HepG2 (cell line): ENCODE data around the gene SLCO2A1.

Source experiments
- CBX2 ChIP-seq, 2 experiments: fragments of 200-600 bp in 1 of 2; sonication (generic); formaldehyde crosslinking in 1 of 2; IDR thresholded peaks; 2 replicates each; pipeline versions ENCODE4 v1.7.0 to v1.8.1; 2018 to 2022; ENCODE audit warnings: low read depth in 2 of 2, low read length in 1 of 2, mild to moderate bottlenecking in 1 of 2, missing genetic modification reagents in 1 of 2
- EZH2 ChIP-seq: conservative IDR thresholded peaks from 2 replicates; pipeline ENCODE4 v1.6.1; 2012; ENCODE audit warnings: mild to moderate bottlenecking, low read depth, low read length, moderate library complexity
- MAZ ChIP-seq, 2 experiments: sonication (generic) in 1 of 2; formaldehyde crosslinking in 1 of 2; IDR thresholded peaks; 2 replicates each; pipeline versions ENCODE4 v1.5.0 to v1.6.1; 2012 to 2020; ENCODE audit warnings: low read depth in 2 of 2, mild to moderate bottlenecking in 2 of 2, borderline replicate concordance in 1 of 2, improper control_type of control experiment in 1 of 2, low read length in 1 of 2, missing genetic modification reagents in 1 of 2, moderate library complexity in 1 of 2
- MYC ChIP-seq: sonication (generic); formaldehyde crosslinking; IDR thresholded peaks from 2 replicates; pipeline ENCODE4 v1.9.0; 2021; ENCODE audit warnings: missing genetic modification reagents, borderline replicate concordance
- NFE2 ChIP-seq: sonication (generic); formaldehyde crosslinking; IDR thresholded peaks from 2 replicates; pipeline ENCODE4 v1.4.0; 2020; ENCODE audit warnings: missing genetic modification reagents
- TF ChIP-seq, protein P1 (sequence below): sonication (generic); formaldehyde crosslinking; IDR thresholded peaks from 2 replicates; pipeline ENCODE4 v1.5.0; 2020; ENCODE audit warnings: mild to moderate bottlenecking, missing genetic modification reagents, moderate library complexity
- TF ChIP-seq, protein P2 (sequence below): sonication (generic); formaldehyde crosslinking; IDR thresholded peaks from 2 replicates; pipeline ENCODE4 v1.4.0; 2020; ENCODE audit warnings: missing genetic modification reagents
- TF ChIP-seq, protein P3 (sequence below): sonication (generic); formaldehyde crosslinking; IDR thresholded peaks from 2 replicates; pipeline ENCODE4 v1.4.0; 2020; ENCODE audit warnings: mild to moderate bottlenecking, missing genetic modification reagents
- TF ChIP-seq, protein P4 (sequence below): sonication (generic); formaldehyde crosslinking; IDR thresholded peaks from 2 replicates; pipeline ENCODE4 v1.5.0; 2020; ENCODE audit warnings: missing genetic modification reagents

GRCh38 chr3:134078169-134078831 lies 48.6 kb upstream of the SLCO2A1 start:
- no peak for TF ChIP-seq MYC (CRISPR knock-in tag)
- TF ChIP-seq, protein P1, sequence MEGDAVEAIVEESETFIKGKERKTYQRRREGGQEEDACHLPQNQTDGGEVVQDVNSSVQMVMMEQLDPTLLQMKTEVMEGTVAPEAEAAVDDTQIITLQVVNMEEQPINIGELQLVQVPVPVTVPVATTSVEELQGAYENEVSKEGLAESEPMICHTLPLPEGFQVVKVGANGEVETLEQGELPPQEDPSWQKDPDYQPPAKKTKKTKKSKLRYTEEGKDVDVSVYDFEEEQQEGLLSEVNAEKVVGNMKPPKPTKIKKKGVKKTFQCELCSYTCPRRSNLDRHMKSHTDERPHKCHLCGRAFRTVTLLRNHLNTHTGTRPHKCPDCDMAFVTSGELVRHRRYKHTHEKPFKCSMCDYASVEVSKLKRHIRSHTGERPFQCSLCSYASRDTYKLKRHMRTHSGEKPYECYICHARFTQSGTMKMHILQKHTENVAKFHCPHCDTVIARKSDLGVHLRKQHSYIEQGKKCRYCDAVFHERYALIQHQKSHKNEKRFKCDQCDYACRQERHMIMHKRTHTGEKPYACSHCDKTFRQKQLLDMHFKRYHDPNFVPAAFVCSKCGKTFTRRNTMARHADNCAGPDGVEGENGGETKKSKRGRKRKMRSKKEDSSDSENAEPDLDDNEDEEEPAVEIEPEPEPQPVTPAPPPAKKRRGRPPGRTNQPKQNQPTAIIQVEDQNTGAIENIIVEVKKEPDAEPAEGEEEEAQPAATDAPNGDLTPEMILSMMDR (CRISPR knock-in tag), result no peak
- no peak for TF ChIP-seq NFE2 (CRISPR knock-in tag)
- TF ChIP-seq, protein P2, sequence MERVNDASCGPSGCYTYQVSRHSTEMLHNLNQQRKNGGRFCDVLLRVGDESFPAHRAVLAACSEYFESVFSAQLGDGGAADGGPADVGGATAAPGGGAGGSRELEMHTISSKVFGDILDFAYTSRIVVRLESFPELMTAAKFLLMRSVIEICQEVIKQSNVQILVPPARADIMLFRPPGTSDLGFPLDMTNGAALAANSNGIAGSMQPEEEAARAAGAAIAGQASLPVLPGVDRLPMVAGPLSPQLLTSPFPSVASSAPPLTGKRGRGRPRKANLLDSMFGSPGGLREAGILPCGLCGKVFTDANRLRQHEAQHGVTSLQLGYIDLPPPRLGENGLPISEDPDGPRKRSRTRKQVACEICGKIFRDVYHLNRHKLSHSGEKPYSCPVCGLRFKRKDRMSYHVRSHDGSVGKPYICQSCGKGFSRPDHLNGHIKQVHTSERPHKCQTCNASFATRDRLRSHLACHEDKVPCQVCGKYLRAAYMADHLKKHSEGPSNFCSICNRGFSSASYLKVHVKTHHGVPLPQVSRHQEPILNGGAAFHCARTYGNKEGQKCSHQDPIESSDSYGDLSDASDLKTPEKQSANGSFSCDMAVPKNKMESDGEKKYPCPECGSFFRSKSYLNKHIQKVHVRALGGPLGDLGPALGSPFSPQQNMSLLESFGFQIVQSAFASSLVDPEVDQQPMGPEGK (CRISPR knock-in tag), result no peak
- no peak for TF ChIP-seq MAZ (IDR thresholded peaks at IDR 0.05; ENCODE audit: borderline replicate concordance, low read depth, low read length)
- TF ChIP-seq MAZ (CRISPR knock-in tag; IDR thresholded peaks at IDR 0.05; ENCODE audit: low read depth), result no peak
- TF ChIP-seq, protein P3, sequence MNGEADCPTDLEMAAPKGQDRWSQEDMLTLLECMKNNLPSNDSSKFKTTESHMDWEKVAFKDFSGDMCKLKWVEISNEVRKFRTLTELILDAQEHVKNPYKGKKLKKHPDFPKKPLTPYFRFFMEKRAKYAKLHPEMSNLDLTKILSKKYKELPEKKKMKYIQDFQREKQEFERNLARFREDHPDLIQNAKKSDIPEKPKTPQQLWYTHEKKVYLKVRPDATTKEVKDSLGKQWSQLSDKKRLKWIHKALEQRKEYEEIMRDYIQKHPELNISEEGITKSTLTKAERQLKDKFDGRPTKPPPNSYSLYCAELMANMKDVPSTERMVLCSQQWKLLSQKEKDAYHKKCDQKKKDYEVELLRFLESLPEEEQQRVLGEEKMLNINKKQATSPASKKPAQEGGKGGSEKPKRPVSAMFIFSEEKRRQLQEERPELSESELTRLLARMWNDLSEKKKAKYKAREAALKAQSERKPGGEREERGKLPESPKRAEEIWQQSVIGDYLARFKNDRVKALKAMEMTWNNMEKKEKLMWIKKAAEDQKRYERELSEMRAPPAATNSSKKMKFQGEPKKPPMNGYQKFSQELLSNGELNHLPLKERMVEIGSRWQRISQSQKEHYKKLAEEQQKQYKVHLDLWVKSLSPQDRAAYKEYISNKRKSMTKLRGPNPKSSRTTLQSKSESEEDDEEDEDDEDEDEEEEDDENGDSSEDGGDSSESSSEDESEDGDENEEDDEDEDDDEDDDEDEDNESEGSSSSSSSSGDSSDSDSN, result no peak
- TF ChIP-seq EZH2, result no peak
- TF ChIP-seq CBX2 (IDR thresholded peaks at IDR 0.05; ENCODE audit: low read depth, low read length), result no peak
- TF ChIP-seq CBX2 (CRISPR knock-in tag; IDR thresholded peaks at IDR 0.05; ENCODE audit: low read depth), result no peak
- TF ChIP-seq, protein P4, sequence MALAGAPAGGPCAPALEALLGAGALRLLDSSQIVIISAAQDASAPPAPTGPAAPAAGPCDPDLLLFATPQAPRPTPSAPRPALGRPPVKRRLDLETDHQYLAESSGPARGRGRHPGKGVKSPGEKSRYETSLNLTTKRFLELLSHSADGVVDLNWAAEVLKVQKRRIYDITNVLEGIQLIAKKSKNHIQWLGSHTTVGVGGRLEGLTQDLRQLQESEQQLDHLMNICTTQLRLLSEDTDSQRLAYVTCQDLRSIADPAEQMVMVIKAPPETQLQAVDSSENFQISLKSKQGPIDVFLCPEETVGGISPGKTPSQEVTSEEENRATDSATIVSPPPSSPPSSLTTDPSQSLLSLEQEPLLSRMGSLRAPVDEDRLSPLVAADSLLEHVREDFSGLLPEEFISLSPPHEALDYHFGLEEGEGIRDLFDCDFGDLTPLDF, result no peak
